Smooth muscle cell (in vitro differentiated cells): ENCODE results near the gene GPSM1. TPM values are rescaled to one million over a fixed set of nuclear protein-coding genes. Genes with fewer than 3 reads are reported as not detected.
"Not testable (repeated sequence)": the region's sequence is repeated elsewhere in the genome, so short reads cannot be mapped to it uniquely, and the experiment has no call there.

Experiments
- DNase-seq: peaks from one replicate; lab custom pipeline; 2025; ENCODE audit not compliant: unreplicated experiment; lab: John Stamatoyannopoulos, UW
- H2AFZ ChIP-seq: fragments of 200-600 bp; sonication (generic); 2 replicates; pipeline ENCODE4 v1.6.0; 2016; ENCODE audit warnings: antibody characterized with exemption, low read depth, mild to moderate bottlenecking
- H3F3A ChIP-seq: fragments of 200-600 bp; sonication (generic); 2 replicates; pipeline ENCODE4 v1.6.0; 2017; ENCODE audit warnings: antibody characterized with exemption, low read depth
- H3K27ac ChIP-seq: fragments of 200-600 bp; sonication (generic); 2 replicates; pipeline ENCODE4 v1.5.1; 2016; ENCODE audit warnings: low read depth, mild to moderate bottlenecking
- H3K27me3 ChIP-seq: fragments of 200-600 bp; sonication (generic); 2 replicates; pipeline ENCODE4 v1.6.1; 2016; ENCODE audit warnings: low read depth, mild to moderate bottlenecking
- H3K36me3 ChIP-seq: fragments of 200-600 bp; sonication (generic); 2 replicates; pipeline ENCODE4 v1.5.1; 2016; ENCODE audit warnings: low read depth
- H3K4me1 ChIP-seq: fragments of 200-600 bp; sonication (generic); 2 replicates; pipeline ENCODE4 v1.5.1; 2016; ENCODE audit warnings: low read depth
- H3K4me2 ChIP-seq: fragments of 200-600 bp; sonication (generic); 2 replicates; pipeline ENCODE4 v1.6.0; 2016; ENCODE audit warnings: mild to moderate bottlenecking
- H3K4me3 ChIP-seq: fragments of 200-600 bp; sonication (generic); 2 replicates; pipeline ENCODE4 v1.5.1; 2016; ENCODE audit warnings: mild to moderate bottlenecking
- H3K79me2 ChIP-seq: fragments of 200-600 bp; sonication (generic); 2 replicates; pipeline ENCODE4 v1.6.0; 2016; ENCODE audit warnings: low read depth, mild to moderate bottlenecking
- H3K9ac ChIP-seq: fragments of 200-600 bp; sonication (generic); 2 replicates; pipeline ENCODE4 v1.6.0; 2016; ENCODE audit warnings: low read depth
- H3K9me3 ChIP-seq: fragments of 200-600 bp; sonication (generic); replicated peaks from 2 replicates; pipeline ENCODE4 v1.5.1; 2016; ENCODE audit warnings: low read depth
- H4K20me1 ChIP-seq: fragments of 200-600 bp; sonication (generic); 2 replicates; pipeline ENCODE4 v1.6.0; 2016; ENCODE audit warnings: low read depth
- CTCF ChIP-seq: fragments of 200-600 bp; sonication (generic); IDR thresholded peaks from 2 replicates; pipeline ENCODE4 v1.5.1; 2017; ENCODE audit warnings: borderline replicate concordance, mild to moderate bottlenecking, antibody characterized with exemption; ENCODE audit not compliant: insufficient read depth, poor library complexity, severe bottlenecking
- WGBS: methylation state at CpG from one replicate; pipeline ENCODE4 v1.1.7; 2016; ENCODE audit warnings: low lambda C conversion rate; 5-methylcytosine and 5-hydroxymethylcytosine counted together
- polyA plus RNA-seq: library from polyadenylated mRNA; unstranded; fragments of >200 nt; fragmentation: Nextera tagmentation; extraction: Ambion mirVana; gene quantifications from 2 replicates; pipeline ENCODE4 v1.2.1, GENCODE V29; 2016
- total RNA-seq: library from RNA; depleted of rRNA; stranded (reverse); fragments of >200 nt; gene quantifications from 2 replicates; pipeline ENCODE4 v1.2.3, GENCODE V29; 2014

The GPSM1 gene
- total and polyA plus RNA-seq, 2 experiments from 2014 or later, result 21.1 to 45.9 TPM

- 94% methylated on average over 24 of the region's 24 CpGs for WGBS
Measured at GRCh38 chr9:136349546-136349945, 22.2 kb downstream of the GPSM1 start.

GRCh38 chr9:136351252-136351800 lies 24.0 kb downstream of the GPSM1 start:
- Histone ChIP-seq H4K20me1 (peaks cover 32% of the 10 kb centered on the region), H3K4me2 (no peak overlapping the region), H3K9ac (no peak overlapping the region), H3K4me1 (peaks cover 2% of the 10 kb centered on the region), H3K79me2 (no peaks in the 10 kb centered on the region), H3F3A (no peaks in the 10 kb centered on the region), H3K4me3 (no peak overlapping the region), H3K27me3 (no peaks in the 10 kb centered on the region), H3K27ac (no peak overlapping the region), H2AFZ (no peak overlapping the region), H3K9me3 (no peaks in the 10 kb centered on the region), H3K36me3 (no peaks in the 10 kb centered on the region)
- 93% methylated on average over 11 of the region's 11 CpGs for WGBS
- DNase-seq, result no peak
- TF ChIP-seq CTCF, result no peak

More at GRCh38 chr9:136349546-136349945, 22.2 kb downstream of the GPSM1 start:
- peaks cover 9% of the 10 kb centered on the region for H3K4me1 ChIP-seq
- no peaks in the 10 kb centered on the region for H3K9me3 ChIP-seq
- H3K79me2 ChIP-seq, result no peaks in the 10 kb centered on the region
- no peaks in the 10 kb centered on the region for H3F3A ChIP-seq
- no peak overlapping the region for H3K4me3 ChIP-seq
- H3K27me3 ChIP-seq, result no peaks in the 10 kb centered on the region
- H3K27ac ChIP-seq, result no peak overlapping the region
- H3K4me2 ChIP-seq, result no peak overlapping the region
- H3K36me3 ChIP-seq, result no peaks in the 10 kb centered on the region
- no peak overlapping the region for H2AFZ ChIP-seq
- DNase-seq, result no peak
- peaks cover 33% of the 10 kb centered on the region for H4K20me1 ChIP-seq
- no peak overlapping the region for H3K9ac ChIP-seq
- no peak for TF ChIP-seq CTCF

GRCh38 chr9:136351868-136352267 lies 24.5 kb downstream of the GPSM1 start:
- H3K4me3 ChIP-seq, H3K4me1 ChIP-seq, H2AFZ ChIP-seq, H3K79me2 ChIP-seq, H3K9ac ChIP-seq, H3K27ac ChIP-seq, H3K4me2 ChIP-seq, DNase-seq, H3F3A ChIP-seq, H3K36me3 ChIP-seq, H3K9me3 ChIP-seq, H3K27me3 ChIP-seq: not testable (repeated sequence)
- 96% methylated on average over 12 of the region's 24 CpGs for WGBS
- H4K20me1 ChIP-seq, result peaks cover 32% of the 10 kb centered on the region

- Histone ChIP-seq H4K20me1 (peaks cover 32% of the 10 kb centered on the region), H3K4me2 (no peak overlapping the region), H3K4me1 (no peaks in the 10 kb centered on the region), H3K36me3 (no peaks in the 10 kb centered on the region), H3K4me3 (no peak overlapping the region), H3K79me2 (no peaks in the 10 kb centered on the region), H3K27me3 (no peaks in the 10 kb centered on the region), H3K27ac (no peak overlapping the region), H3F3A (no peaks in the 10 kb centered on the region), H3K9me3 (no peaks in the 10 kb centered on the region), H2AFZ (no peak overlapping the region), H3K9ac (no peak overlapping the region)
- 85% methylated on average over 16 of the region's 16 CpGs for WGBS
- no peak for DNase-seq
- no peak for TF ChIP-seq CTCF
Measured at GRCh38 chr9:136352682-136353081, 25.3 kb downstream of the GPSM1 start.
